Fibroblast of villous mesenchyme (primary cell): ENCODE data around the gene CCDC192. TPM values are rescaled to one million over a fixed set of nuclear protein-coding genes. Genes with fewer than 3 reads are reported as not detected.
A peak's percentile ranks its signal among the peaks of the same experiment; 100 is the strongest.

Experiments
- DNase-seq: peaks from one replicate; pipeline ENCODE4 v3.0.0-alpha.2; 2010; ENCODE audit warnings: low read depth
- H3K4me3 ChIP-seq: 2 replicates; pipeline ENCODE4 v1.5.1; 2011; ENCODE audit warnings: low read depth, mild to moderate bottlenecking, low read length
- total RNA-seq: library from RNA; depleted of rRNA; stranded (reverse); fragments of >200 nt; gene quantifications from 2 replicates; pipeline ENCODE4 v1.2.3, GENCODE V29; 2012
- TF ChIP-seq, protein P1 (sequence below): IDR thresholded peaks from 2 replicates; pipeline ENCODE4 v1.5.1; 2012; ENCODE audit warnings: low read depth, mild to moderate bottlenecking, low read length; ENCODE audit not compliant: insufficient read depth

Gene CCDC192
- total RNA-seq, 1 donor, result not detected

DNA sequence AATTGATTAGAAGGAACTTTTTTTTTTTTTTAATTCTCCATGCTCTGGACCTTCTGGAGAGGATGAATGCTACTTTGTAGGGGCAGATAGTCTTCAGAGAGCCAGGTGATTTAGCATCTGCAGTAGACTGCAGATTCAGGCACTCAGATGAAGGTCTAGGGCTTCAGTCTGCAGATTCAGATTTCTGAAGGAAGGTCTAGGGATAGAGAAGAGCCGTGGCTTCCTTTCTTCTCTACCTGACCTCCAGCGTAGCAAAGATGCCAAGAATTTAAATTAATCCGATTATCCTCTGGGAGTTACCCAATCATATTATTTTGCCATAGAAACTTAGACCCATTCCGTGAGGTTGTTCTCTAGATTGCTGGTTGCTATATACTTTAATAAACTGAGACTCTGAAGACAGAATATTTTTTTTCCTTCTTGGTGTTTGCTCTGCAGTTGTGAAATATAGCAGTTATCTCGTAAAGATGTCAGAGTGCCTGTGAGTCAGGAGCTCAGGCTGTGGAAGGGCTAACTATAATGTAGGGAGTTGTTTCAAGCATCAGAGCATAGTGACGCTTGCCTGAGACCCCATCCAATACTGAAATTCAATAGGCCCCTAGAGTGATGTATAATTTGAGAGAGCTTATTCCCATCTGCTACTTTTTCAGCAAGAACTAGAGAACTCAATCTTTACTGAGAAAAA lies 247.7 kb downstream of the CCDC192 start:
- DNase-seq, result peak; percentile 82
- TF ChIP-seq, protein P1, sequence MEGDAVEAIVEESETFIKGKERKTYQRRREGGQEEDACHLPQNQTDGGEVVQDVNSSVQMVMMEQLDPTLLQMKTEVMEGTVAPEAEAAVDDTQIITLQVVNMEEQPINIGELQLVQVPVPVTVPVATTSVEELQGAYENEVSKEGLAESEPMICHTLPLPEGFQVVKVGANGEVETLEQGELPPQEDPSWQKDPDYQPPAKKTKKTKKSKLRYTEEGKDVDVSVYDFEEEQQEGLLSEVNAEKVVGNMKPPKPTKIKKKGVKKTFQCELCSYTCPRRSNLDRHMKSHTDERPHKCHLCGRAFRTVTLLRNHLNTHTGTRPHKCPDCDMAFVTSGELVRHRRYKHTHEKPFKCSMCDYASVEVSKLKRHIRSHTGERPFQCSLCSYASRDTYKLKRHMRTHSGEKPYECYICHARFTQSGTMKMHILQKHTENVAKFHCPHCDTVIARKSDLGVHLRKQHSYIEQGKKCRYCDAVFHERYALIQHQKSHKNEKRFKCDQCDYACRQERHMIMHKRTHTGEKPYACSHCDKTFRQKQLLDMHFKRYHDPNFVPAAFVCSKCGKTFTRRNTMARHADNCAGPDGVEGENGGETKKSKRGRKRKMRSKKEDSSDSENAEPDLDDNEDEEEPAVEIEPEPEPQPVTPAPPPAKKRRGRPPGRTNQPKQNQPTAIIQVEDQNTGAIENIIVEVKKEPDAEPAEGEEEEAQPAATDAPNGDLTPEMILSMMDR, result no peak
- no peak overlapping the region for H3K4me3 ChIP-seq

DNA sequence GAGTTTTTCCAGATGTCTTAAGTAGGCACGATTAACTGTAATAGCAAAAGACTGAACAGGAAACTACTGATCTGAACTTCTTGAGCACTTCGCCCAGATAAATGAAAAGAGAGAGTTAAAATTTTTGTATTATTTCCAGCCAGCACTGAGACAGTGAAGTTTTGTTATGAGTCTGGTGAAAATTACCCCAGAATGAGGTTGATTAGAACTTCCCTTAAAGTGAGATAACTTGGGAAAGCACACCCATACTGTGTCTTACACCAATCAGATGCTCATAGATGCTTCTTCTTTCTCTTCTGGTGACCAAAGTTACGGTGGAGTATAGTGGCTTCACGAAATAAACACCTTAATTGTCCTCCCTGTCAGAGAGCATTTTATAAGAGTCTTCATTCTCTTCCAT lies 248.6 kb downstream of the CCDC192 start:
- TF ChIP-seq, protein P1, result no peak
- no peak overlapping the region for H3K4me3 ChIP-seq
- DNase-seq, result no peak

GRCh38 chr5:127957183-127957582 lies 254.0 kb downstream of the CCDC192 start:
- TF ChIP-seq, protein P1, result no peak
- DNase-seq, result peak; percentile 38
- no peak overlapping the region for H3K4me3 ChIP-seq

DNA sequence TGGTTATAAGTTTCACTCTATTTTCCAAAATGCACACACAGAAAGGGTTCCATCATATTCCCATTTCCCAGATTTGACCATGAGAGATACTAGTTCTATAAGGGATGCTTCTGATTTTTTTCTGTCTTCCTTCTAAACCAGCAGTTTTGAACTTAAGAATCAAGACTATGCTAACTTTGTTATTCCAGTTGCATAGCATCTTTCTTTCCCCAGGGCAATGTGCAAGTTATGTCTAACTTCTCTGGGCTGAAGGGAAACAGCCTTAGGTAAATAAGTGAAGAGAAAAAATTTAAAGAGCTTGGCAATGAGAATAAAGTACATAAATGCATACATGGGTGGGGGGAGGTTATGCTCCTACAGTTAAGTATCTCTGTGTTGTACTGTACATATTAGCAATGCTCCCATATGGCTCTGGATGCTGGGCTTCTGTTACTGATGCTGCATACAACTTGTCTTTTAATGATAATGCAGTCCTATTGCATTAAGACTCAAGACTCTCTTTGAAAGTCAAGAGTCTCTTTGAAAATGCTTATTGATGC lies 254.6 kb downstream of the CCDC192 start:
- TF ChIP-seq, protein P1, result no peak
- DNase-seq, result no peak
- no peak overlapping the region for H3K4me3 ChIP-seq

GRCh38 chr5:127958421-127959011 lies 255.3 kb downstream of the CCDC192 start:
- TF ChIP-seq, protein P1, result no peak
- no peak for DNase-seq
- H3K4me3 ChIP-seq, result no peak overlapping the region

GRCh38 chr5:127959152-127959764 lies 256.1 kb downstream of the CCDC192 start:
- H3K4me3 ChIP-seq, result no peak overlapping the region
- TF ChIP-seq, protein P1, result no peak
- DNase-seq, result peak; percentile 75
